HG03565 (cell line): ENCODE data around the gene PPM1E.

Experiments
- ATAC-seq: cut with Tn5 transposase; IDR thresholded peaks from one replicate; pipeline ENCODE4 v1.9.1; 2021; ENCODE audit warnings: mild to moderate bottlenecking, moderate library complexity; ENCODE audit not compliant: unreplicated experiment

PPM1E gene

DNA sequence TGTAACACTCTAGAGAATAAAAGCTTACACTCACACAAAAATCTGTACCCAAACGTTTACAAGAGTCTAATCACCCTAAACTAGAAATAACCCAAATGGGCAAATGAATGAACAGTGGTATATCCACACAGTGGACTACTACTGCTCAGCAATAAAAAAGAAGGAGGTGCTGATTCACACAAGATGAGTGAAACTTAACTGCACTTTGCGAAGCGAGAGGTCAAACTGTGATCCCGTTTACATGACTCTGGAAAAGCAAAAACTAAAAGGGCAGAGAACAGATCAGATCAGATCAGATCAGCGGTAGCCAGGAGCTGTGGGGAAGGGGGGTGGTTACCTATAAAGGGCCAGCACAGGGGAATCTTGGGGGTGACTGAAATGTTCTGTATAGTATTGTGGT lies 237.7 kb downstream of the PPM1E start:
- no peak for ATAC-seq

DNA sequence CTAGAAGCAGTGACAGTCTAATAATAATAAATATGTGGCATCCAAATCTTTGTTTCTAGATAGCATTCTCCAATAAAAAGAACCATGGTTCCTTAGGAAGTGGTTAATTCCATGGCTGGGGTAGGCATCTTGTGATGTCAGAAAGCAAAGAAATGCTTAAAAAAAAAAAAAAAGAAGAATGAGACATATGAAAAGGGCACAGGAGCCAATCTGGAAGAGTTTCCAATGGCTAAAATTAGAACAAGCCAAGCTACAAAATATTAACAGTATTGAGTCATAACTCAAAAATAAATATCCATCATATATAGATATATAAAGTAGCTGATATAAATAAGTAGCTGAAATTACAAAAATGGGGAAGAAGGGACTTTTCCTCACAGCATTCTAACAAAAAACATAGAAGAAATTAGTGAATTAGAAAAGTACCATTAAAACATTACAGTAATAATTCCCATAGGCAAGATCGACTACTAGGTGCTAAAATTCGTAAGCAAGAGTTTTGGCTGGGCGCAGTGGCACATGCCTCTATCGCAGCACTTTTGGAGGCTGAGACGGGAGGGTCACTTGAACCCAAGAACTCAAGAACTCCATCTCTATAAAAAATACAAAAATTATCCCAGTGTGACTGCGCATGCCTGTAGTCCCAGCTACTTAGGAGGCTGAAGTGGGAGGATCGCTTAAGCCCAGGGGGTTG lies 239.7 kb downstream of the PPM1E start:
- ATAC-seq = no peak

DNA sequence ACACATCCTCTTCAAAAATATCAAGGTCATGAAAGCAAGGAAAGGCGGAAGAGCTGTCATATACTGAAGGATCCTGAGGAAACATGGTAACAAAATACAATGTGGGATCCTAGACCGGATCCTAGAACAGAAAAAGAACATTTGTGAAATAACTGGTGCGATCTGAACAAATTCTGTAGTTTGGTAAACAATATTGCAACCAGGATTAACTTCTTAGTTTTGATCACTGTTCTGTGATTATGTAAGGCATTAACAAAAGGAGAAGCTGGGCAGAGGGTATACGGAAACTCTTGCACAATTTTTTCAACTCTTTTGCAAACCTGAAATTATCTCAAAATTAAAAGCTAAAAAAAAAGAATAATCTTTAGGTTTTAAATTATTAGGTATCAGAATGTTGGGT lies 241.3 kb downstream of the PPM1E start:
- no peak for ATAC-seq

DNA sequence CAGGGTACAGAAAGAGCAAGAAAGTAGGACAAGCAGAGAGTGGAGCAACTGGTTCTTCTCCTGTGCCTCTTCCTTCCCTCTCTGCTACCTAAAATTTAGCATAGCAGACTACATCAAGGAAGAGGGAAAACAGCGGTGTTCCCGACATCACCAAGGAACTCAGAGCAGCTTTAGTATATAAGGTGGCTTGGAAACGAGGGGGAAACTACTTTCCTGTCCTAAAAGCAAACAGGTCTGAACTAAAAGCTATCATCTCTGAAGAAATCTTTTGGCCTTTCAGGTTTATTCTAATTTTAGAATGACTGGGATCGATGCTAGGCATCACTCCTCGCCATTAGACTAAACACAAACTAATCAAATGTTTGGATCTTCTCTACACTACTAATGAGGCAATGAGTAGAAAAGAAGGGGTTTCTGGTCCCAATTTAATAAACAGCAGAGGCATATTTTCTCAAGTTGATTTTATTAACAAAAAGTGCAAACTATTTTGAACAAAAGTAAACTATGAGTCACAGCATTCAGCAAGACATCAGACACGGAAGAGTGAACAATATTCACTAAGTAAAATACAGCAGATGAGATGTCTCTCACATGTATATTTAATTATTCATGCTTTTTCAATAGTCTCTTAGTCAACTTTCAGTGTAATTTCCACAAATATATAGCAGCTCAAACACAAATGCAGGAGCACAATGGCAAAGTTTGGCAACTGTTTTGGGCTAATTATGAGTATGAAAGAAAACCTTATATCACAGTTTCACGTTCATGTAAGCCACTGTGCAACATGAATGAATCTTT lies 242.3 kb downstream of the PPM1E start:
- no peak for ATAC-seq

DNA sequence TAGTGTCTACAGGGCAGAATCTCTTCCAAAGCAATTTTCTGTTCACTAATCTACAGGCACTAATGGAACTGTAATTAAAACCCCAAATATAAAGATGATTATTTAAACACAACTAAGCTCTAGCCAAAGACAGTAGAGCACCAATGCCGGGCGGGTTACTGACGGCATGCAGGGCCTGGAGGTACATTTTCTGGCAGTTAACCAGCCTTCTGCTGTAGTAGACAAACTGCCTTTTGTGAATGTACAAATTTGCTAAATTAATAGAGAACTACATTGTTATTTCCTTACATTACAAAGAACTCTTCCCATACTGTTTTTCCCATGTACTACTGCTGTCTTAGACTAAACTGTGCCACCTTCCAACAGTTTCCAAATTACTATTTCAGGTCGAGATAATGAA lies 243.2 kb downstream of the PPM1E start:
- ATAC-seq = no peak

DNA sequence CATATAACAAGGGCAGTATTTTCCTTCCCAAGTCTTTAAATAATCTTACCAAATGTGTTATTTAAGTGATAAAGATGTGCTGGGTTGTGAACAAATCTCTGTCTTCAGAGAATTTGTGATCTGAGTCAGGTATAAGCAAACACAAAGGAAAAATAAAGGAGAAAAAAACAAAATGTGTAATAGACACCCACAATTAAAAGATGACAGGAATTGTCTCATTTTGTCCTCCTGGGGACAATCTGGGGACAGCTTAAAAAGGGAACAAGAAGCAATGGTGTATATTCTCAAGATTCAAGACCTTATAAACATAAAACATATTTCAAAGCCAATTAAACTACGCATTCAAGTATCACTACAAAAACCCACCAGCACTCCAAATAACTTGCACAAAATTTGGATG lies 243.8 kb downstream of the PPM1E start:
- ATAC-seq = no peak

DNA sequence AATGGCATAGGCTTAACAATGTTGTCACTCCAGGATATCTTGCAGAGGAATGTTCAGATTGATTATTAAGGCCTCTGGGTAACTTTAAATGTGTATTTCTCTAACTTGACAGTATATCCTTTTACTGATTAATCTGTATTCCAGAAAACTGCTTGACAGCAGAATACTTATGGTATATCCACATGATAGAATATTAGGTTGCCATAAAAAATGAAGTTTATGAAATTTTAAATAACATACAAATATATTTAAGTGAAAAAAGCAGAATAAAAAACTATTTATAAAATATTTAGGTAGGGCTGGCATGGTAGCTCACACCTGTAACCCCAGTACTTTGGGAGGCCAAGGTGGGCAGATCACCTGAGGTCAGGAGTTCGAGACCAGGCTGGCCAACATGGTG lies 244.4 kb downstream of the PPM1E start:
- ATAC-seq = no peak

DNA sequence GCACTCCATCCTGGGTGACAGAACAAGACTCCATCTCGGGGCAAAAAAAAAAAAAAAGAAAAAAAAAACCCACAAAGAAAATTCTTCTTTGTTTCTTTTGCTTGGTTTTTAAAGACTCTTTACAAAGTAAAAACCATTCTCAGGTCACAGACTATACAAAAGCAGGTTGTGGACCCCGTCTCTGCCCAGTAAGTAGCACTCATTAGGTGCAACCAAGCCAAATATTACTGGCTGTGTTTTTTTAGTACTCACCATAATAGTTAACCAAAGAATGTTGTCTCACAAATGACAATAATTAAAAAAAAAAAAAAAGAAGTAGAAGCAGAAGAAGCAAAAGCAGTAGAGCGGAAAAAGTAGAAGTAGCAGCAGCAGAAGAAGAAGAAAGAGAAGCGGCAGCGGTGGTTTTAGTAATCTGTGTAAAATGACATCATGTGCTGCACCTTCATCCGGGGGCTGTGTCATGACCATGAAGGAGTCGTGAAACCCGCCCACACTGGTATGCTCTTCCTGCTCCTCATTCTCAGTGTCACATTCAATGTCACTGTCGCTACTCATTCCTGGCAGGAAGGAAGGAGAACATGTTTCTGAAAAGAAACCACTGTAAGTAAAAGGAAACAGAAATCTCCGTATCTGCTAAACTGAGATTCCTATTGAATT lies 245.6 kb downstream of the PPM1E start:
- ATAC-seq = peak; percentile 81

DNA sequence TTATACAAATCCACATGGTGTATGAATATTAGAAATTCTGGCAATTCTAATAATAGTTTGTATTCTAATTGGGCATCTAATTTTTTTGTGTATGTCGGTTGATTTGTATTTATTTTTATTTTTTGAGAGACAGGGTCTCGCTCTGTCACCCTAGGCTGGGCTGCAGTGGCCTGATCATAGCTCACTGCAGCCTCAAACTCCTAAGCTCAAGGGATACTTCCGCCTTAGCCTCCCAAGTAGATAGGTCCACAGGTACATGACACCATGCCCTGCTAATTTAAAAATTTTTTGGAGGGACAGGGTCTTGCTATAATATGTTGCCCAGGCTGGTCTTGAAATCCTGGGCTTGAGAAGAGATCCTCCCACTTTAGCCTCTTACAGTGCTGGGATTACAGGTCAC lies 246.5 kb downstream of the PPM1E start:
- no peak for ATAC-seq

DNA sequence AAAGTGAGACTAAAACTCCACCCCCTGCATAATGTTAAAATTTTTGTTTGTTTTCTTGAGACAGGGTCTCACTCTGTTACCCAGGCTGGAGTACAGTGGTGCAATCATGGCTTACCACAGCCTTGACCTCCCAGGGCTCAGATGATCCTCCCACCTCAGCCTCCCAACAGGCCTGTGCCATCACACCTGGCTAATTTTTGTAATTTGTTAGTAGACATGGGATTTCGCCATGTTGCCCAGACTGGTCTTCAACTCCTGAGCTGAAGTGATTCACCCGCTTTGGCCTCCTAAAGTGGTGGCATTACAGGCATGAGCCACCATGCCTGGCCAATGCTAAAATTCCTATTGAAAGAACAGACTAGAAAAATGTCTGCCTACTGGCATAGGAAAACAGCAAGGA lies 247.2 kb downstream of the PPM1E start:
- ATAC-seq = no peak

DNA sequence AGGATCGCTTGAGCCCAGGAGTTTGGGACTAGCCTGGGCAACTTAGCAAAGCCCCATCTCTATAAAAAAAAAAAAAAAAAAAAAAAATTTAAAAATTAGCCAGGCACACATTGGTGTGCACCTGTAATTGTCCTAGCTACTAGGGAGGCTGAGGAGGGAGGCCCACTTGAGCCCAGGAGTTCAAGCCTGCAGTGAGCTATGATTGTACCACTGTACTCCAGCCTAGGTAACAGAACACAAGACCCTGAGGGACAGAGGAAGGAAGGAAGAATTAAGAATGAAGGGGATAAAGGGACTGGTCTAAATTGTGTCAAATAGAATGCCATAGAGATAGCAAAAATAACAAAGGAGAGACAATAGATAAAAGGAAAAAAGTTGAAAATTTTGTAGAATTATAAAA lies 248.2 kb downstream of the PPM1E start:
- ATAC-seq = no peak

DNA sequence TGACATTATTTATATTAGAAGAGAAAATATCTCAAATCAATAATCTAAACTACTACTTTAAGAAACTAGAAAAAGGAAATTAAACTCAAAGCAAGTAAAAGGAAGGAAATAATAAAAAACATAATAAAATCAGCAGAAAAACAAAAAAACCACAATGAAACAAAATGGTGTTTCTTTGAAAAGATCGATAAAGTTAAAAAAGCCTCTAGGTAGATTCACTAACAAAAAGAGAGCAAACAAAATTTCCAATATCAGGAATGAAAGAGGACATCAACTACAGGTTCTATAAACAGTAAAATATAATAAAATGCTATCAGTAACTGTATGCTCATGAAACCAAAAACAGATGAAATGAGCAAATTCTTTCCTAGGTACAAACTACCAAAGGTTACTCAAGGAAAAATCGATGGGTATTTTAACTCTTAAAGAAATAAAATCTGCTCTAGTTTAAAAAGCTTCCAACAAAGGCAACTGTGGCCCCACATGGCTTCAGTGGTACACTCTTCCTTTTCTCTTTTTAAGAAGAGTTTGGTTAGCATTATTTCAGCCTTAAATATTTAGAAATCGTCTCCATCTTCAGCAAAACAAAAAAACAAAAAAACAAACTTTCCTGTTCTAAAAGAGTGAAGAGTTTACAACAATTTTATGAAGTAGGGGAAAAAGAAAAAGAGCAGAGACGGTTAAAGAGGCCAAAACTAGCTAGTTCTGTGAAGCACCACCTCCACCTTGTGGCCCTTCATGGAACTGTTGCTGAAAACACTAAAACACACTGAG lies 248.9 kb downstream of the PPM1E start:
- no peak for ATAC-seq

DNA sequence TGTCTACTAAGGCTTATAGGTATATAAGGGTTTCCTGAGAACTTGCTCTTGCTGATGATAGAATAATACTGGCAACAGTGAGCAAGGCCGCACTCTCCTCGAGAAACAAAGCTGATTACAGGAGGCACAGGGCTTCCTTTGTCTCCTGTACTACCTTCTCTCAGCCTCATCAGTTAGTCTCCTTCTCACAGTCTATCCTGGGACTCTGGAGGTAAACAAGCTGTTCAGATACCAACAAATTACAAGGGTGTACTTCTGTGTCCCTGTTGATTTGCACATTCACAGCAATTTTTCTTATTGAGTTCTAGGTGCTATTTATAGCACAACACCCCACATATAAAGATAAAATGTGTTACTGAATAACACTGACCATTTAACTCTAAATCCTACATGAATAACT lies 252.3 kb downstream of the PPM1E start:
- ATAC-seq = no peak

DNA sequence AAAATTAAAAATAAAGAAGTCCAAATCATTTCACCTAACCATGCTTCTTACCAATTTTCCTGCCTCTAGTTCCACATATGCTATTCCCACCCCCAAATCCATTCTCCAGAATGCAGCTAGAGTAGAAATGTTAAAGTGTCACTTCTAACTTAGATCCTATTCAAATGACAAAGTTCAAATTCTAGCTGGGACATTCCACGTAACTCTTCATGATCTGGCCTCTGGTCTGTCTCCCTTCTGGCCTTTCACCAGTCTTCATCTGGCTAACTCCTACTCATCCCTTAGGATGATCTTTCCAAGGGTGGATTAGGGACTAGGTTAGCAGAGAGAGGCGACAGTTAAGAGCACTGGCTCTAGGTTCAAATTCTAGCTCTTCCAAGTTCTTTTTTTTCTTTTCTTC lies 253.1 kb downstream of the PPM1E start:
- ATAC-seq = no peak

DNA sequence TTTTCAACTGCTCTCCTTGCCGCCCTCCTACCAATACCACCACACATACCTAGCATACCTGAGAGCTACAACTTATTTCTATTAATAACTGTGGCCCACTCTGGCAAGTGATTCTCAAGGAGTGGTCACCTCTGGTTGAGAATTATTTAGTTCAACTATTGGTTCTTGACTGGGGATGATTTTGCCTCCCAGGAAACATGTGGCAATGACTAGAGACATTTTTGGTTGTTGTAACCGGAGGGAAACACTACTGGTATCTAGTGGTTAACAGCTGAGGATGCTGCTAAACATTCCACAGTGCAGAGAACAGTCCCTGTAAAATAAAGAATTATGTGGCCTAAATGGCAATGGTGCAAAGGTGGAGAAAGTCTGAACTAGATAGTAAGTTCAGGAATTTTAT lies 254.4 kb downstream of the PPM1E start:
- no peak for ATAC-seq

DNA sequence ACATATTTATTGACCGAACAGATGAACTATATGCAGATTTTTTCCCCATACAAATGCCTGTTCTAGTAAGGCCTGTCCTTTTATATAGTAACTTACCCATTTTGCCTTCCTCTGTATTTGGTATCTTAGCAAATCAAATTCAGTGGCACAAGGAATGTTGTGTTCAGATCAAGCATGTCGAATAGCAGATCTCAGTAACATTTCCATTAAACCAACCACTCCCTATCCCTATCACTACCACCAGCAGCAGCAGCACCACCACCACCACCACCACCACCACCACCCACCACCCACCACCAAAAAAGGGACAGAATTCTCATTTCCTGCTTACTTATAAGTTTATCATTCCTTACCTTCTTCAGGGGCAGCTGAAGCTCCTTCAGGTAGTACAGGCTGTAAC lies 256.3 kb downstream of the PPM1E start:
- ATAC-seq = no peak

DNA sequence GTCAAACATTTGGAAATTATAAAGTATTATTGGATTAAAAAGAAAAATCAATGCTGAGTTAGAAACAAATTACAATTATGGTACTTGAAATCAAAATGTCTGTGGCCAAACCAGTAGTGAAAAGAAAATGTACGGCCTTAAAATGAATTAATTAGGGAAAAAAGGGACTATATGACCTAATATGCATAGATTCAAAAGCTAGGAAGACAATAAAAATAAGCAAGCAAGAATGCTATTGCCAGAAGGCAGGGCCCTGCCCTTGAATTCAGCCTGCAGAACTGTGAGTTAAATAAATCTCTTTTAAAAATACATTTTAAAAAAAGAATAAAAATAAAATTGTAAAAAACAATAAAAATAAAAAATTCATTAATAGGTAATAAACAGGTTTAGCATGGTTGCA lies 262.4 kb downstream of the PPM1E start:
- ATAC-seq = no peak

DNA sequence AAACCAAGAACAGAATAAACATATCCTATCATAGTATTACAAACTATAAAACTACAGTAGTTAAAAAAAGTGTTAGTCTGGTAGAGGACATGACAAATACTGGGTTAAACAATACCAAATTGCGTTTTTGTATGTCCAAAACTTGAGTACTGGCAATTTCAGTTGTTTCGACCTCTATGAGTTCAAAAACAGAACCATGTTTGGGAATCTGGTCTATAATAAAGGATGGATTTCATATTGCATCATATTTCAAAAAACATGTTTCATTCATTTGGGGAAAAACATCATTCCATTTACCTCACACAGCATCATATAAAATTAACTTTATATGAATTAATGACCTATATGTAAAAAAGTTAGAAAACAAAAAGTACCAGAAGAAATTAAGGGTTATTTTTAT lies 269.3 kb downstream of the PPM1E start:
- no peak for ATAC-seq

DNA sequence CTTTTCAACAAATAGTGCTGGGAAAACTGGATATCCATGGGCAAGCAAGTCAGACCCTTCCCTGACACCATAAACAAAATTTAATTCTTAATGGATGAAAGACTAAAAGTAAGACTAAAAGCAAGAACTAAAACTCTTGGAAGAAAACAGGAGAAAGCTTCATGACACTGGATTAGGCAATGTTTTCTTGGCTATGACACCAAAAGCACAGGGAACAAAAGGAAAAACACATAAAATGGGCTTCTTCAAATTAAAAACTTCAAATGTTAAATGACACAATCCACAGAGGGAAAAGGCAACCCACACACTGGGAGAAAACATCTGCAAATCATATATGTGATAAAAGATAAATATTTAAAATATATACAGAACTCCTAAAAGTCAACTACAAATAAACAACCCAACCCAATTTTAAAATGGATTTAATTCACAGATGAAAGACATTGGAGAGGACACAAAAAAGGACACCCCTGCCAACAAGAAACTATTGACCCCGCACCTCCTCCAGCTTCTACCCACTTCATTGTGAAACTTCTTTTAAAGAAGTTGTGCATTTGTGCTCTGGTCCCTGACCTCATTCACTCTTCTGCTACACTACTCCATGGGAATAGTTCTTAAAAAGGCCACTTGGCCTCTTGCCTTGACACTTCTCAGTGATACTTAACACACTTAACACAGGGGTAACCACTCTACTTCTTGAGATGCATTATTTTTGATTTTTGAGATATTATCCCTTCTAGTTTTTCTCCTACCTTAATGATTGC lies 270.7 kb downstream of the PPM1E start:
- no peak for ATAC-seq

DNA sequence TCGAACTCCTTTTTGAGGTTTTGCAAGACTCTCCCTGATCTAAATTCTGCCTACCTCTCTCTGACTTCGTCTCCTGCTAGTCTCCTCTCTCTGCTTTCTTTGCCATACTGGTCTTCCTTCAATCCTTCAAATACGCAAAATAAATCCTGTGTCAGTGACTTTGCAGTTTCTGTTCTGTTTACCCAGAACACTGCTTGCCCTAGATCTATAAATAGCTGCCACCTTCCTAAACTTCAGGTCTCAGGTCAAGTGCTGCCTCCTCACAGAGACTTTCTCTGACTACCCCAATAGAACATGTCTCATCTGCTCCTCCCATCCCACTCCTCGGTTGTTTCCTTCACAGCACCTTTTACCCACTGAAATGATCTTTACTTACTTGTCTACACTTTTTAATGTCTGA lies 272.1 kb downstream of the PPM1E start:
- ATAC-seq = no peak

DNA sequence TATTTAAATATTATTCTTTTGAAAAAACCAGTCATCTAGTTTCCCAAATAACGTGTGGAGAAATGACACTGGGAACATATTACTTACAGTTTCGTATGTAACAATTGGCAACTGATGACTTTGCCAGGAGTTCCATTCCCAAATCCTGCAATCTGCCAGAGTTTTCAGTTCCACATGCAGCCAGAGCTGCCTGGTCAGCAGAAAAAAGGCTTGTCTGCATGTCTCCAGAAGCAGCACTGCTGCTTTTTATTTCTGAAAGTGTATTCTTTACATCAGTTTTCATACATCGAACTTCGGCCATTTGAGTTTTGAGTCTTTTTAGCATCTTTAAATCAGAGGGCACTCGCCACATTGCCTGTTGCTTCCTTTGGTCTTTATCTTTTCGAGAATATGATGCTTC lies 272.7 kb downstream of the PPM1E start:
- ATAC-seq = no peak
